ENCODE results near the gene KCNK10.

- TF ChIP-seq CTCF (IDR thresholded peaks at IDR 0.05), result no peak
- TF ChIP-seq POLR2A (IDR thresholded peaks at IDR 0.05), result no peak
Measured at GRCh38 chr14:88163731-88164255, 159.3 kb downstream of the KCNK10 start.
